ENCODE results near the gene PARD6G. TPM values are rescaled to one million over a fixed set of nuclear protein-coding genes. Genes with fewer than 3 reads are reported as not detected.

PARD6G gene
- total RNA-seq, 1 experiment from 2014 or later, result 0.15 TPM

DNA sequence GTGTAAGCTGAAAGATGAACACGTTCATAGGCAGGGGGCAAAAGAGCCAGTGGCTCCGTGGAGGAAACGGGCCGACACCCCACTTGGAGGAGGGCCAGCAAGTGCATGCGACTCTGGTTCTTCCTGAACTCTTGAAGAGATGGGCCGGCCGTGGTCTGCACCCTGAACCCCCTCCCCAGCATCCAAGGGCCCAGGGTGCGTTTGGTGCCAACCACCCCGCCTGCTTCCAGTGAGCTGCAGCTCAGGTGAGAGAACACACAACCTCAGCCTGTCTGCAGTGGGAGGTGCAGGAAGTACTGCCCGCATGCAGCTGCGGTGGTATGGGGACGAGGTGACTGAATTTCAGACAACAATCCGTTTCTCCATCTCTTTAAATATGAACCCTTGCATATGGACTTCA, 79.4 kb downstream of the PARD6G start:
- CTCF ChIA-PET, result no interaction called here
- POLR2A ChIA-PET (ENCODE audit: unreplicated experiment), result no interaction called here
- H3K27me3 ChIP-seq (ENCODE audit: insufficient read depth, low read depth), result peaks cover 24% of the 10 kb centered on the region
- H3F3A ChIP-seq (ENCODE audit: insufficient read depth, low read depth), result peaks cover 3% of the 10 kb centered on the region; the same call in 1 of the 2 replicates
- H3K79me2 ChIP-seq (ENCODE audit: low read depth), result no peaks in the 10 kb centered on the region
- no peaks in the 10 kb centered on the region for H3K4me1 ChIP-seq (replicated peaks; ENCODE audit: insufficient read depth)
- H3K27ac ChIP-seq, result no peak overlapping the region
- H2AFZ ChIP-seq, result no peak overlapping the region
- H3K9me2 ChIP-seq (ENCODE audit: insufficient read depth), result no peaks in the 10 kb centered on the region
- H3K9me3 ChIP-seq (ENCODE audit: insufficient read depth, low read depth), result no peaks in the 10 kb centered on the region; the same call in 1 of the 2 replicates
- BruUV-seq (replicated peaks), result no TSS peak
- DNase-seq, result no peak
- no peaks in the 10 kb centered on the region for H4K20me1 ChIP-seq (ENCODE audit: insufficient read depth)
- TF ChIP-seq EZH2 (IDR thresholded peaks at IDR 0.05; ENCODE audit: low read depth), result no peak
- TF ChIP-seq, protein P1, sequence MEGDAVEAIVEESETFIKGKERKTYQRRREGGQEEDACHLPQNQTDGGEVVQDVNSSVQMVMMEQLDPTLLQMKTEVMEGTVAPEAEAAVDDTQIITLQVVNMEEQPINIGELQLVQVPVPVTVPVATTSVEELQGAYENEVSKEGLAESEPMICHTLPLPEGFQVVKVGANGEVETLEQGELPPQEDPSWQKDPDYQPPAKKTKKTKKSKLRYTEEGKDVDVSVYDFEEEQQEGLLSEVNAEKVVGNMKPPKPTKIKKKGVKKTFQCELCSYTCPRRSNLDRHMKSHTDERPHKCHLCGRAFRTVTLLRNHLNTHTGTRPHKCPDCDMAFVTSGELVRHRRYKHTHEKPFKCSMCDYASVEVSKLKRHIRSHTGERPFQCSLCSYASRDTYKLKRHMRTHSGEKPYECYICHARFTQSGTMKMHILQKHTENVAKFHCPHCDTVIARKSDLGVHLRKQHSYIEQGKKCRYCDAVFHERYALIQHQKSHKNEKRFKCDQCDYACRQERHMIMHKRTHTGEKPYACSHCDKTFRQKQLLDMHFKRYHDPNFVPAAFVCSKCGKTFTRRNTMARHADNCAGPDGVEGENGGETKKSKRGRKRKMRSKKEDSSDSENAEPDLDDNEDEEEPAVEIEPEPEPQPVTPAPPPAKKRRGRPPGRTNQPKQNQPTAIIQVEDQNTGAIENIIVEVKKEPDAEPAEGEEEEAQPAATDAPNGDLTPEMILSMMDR (conservative IDR thresholded peaks at IDR 0.05), result no peak
- no peaks in the 10 kb centered on the region for H3K36me3 ChIP-seq (ENCODE audit: low read depth)
- intact Hi-C loops (cut with micrococcal nuclease; ENCODE audit: unreplicated experiment), result no loop called here
- H3K4me2 ChIP-seq, result no peak overlapping the region
- no peak overlapping the region for H3K4me3 ChIP-seq

DNA sequence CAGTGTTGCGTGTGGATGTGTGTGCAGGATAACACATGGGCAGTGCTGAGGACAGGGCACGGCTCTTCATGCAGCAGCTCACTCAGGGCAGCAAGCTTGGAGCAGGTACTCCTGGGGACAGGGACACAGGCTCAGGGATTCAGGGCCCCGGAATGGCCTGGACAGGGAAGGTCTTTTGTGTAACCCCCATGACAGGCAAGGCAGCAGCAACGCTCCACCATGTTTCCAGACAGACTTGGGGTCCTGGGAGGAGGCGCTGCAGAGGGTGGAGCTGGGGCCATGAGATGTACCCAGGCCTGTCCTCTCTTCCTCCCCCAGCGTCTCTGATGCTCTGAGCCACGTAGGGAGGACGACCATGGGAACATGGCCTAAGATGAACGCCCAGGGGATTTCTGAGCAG, 80.0 kb downstream of the PARD6G start:
- no peak overlapping the region for H2AFZ ChIP-seq
- DNase-seq, result no peak
- H3K36me3 ChIP-seq (ENCODE audit: low read depth), result no peaks in the 10 kb centered on the region
- no peaks in the 10 kb centered on the region; the same call in 1 of the 2 replicates for H3K9me3 ChIP-seq (ENCODE audit: insufficient read depth, low read depth)
- H3K4me1 ChIP-seq (replicated peaks; ENCODE audit: insufficient read depth), result no peaks in the 10 kb centered on the region
- no peaks in the 10 kb centered on the region for H3K79me2 ChIP-seq (ENCODE audit: low read depth)
- no peak overlapping the region for H3K4me2 ChIP-seq
- peaks cover 18% of the 10 kb centered on the region for H3K27me3 ChIP-seq (ENCODE audit: insufficient read depth, low read depth)
- ChIA-PET CTCF (no interaction called here), POLR2A (ENCODE audit: unreplicated experiment) (no interaction called here)
- no peaks in the 10 kb centered on the region for H3K9me2 ChIP-seq (ENCODE audit: insufficient read depth)
- no peak overlapping the region for H3K27ac ChIP-seq
- TF ChIP-seq, protein P1 (conservative IDR thresholded peaks at IDR 0.05), result no peak
- TF ChIP-seq EZH2 (IDR thresholded peaks at IDR 0.05; ENCODE audit: low read depth), result no peak
- intact Hi-C loops (cut with micrococcal nuclease; ENCODE audit: unreplicated experiment), result no loop called here
- H4K20me1 ChIP-seq (ENCODE audit: insufficient read depth), result no peaks in the 10 kb centered on the region
- BruUV-seq (replicated peaks), result no TSS peak
- peaks cover 3% of the 10 kb centered on the region; the same call in 1 of the 2 replicates for H3F3A ChIP-seq (ENCODE audit: insufficient read depth, low read depth)
- H3K4me3 ChIP-seq, result no peak overlapping the region

DNA sequence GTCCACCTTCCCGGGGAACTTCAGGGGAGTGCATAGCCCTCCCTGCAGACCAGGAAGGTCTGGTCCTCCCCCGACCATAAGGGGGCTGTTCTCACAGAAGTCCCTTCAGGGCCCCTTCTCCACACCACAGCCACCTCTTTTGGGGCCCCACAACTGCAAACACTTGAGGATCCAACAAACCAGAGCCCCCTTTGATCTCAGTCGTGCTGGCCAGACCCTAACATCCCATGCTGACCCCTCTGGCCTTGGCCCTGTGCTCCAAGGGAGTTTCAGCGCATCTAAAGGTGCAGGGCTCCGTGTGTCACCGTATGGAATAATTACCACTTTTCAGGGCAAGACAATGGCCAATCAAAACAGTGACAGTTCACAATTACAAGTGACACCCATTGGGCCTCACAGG, 80.6 kb downstream of the PARD6G start:
- CTCF ChIA-PET, result no interaction called here
- no peaks in the 10 kb centered on the region for H3K79me2 ChIP-seq (ENCODE audit: low read depth)
- H3K27me3 ChIP-seq (ENCODE audit: insufficient read depth, low read depth), result peaks cover 12% of the 10 kb centered on the region
- TF ChIP-seq EZH2 (IDR thresholded peaks at IDR 0.05; ENCODE audit: low read depth), result no peak
- TF ChIP-seq, protein P1 (conservative IDR thresholded peaks at IDR 0.05), result no peak
- H4K20me1 ChIP-seq (ENCODE audit: insufficient read depth), result no peaks in the 10 kb centered on the region
- no peak for DNase-seq
- no peak overlapping the region for H3K4me2 ChIP-seq
- H3K4me1 ChIP-seq (replicated peaks; ENCODE audit: insufficient read depth), result no peaks in the 10 kb centered on the region
- no peak overlapping the region for H3K27ac ChIP-seq
- no peaks in the 10 kb centered on the region; the same call in 1 of the 2 replicates for H3K9me3 ChIP-seq (ENCODE audit: insufficient read depth, low read depth)
- H3K9me2 ChIP-seq (ENCODE audit: insufficient read depth), result no peaks in the 10 kb centered on the region
- BruUV-seq (replicated peaks), result no TSS peak
- intact Hi-C loops (cut with micrococcal nuclease; ENCODE audit: unreplicated experiment), result no loop called here
- H3K36me3 ChIP-seq (ENCODE audit: low read depth), result no peaks in the 10 kb centered on the region
- no peak overlapping the region for H2AFZ ChIP-seq
- no peak overlapping the region for H3K4me3 ChIP-seq
- H3F3A ChIP-seq (ENCODE audit: insufficient read depth, low read depth), result peaks cover 3% of the 10 kb centered on the region; the same call in 1 of the 2 replicates
- POLR2A ChIA-PET (ENCODE audit: unreplicated experiment), result no interaction called here
